Bone marrow (tissue), 2 donors: ENCODE measurements around the gene NVL.
A peak's percentile ranks its signal among the peaks of the same experiment; 100 is the strongest.
"Not testable (repeated sequence)": the region's sequence is repeated elsewhere in the genome, so short reads cannot be mapped to it uniquely, and the experiment has no call there.

ENCODE experiments used
- DNase-seq, 2 donors: peaks; one replicate each; lab custom pipeline; 2025; lab: John Stamatoyannopoulos, UW

NVL gene

GRCh38 chr1:224234017-224234416 lies 96.0 kb downstream of the NVL start:
- no peak for DNase-seq

- no peak for DNase-seq
Observed at GRCh38 chr1:224226849-224227502, 103.0 kb downstream of the NVL start.

DNA sequence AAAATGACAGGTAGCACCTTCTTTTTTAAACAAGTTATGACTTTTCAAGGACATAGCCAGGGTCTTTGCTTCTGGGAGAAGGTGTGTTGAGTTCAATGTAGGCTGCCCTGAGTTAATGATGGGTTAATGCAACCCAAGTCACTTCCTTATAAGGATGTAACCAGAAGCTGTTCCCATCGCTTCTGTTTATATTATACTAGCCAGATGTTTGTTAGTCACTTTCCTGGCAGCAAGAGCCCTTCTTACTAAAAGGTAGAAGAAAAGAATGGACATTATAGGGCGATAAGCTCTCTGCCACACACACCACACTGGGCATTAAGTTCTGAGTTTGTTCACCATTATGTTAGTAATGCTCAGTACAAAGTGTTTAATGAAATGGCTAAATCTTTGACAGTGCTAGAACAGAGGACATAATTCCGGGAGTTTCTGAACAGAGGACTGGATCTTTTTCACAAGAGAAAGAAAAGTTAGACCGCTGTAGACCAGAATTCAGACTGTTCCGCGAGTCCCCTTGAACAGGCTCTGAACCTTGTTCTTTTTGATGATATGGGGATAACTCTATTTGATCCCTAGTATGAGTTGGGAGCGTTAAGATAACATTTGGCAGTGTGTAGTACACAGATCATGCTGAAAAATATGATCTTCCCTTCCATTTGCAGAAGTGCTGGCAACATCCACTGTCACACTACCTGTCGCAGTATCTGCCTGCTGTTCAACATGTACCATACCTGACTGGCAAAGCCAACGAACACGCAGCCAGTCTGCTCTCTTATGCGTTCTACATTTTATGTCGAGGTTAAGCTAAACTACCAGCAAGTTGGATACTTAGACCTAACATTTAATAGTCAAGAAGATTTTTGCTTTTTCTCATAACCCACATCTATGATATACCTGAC lies 105.9 kb downstream of the NVL start:
- no peak for DNase-seq

DNA sequence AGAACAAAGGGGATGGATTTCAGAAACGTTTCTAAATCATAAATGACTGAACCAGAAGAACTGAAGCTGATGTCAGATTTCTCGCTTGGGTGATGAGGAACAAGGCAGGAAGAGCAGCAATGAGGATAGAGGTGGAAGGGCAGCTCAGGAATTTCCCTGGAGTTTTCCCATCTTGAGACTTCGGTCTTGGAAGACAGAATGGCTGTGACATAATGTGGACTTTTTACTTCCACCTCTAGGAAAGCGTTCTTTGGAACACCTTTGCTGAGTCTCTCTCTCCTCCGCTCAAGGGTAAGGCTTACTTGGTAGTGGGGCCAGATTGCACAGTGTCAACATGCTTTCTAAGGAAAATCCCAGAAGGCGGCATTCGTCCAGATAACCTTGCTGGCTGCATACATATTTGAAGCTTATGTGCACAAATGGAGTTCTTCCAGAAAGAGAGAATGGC lies 110.3 kb downstream of the NVL start:
- DNase-seq, result no peak

DNA sequence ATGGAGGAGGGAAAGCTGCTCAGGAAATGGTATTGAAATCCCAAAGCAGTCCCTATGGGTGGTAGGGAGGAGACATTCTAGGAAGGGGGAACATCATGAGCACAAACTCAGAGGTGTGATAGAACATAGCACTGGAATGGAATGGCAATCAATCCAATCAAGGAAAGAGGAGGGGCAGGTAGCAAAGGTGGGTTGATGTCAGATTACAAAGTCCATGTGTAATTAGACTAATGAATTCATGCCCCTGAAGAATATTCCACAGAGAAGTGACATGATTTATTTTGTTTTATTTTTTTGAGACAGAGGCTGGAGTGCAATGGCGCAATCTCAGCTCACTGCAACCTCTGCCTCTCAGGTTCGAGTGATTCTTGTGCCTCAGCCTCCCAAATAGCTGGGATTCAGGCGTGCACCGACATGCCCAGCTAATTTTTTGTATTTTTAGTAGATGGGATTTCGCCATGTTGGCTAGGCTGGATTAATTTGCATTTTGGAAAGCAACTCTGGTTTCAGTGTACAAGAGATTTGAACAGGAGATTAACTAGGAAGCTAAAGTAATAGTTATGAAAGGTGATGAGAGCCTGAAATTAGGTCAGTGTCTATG lies 110.9 kb downstream of the NVL start:
- DNase-seq, result no peak

- peak in 1 of 2 donors; percentile 11 for DNase-seq
Observed at GRCh38 chr1:224217655-224218623, 112.0 kb downstream of the NVL start.

- no peak for DNase-seq
Observed at GRCh38 chr1:224216382-224216781, 113.6 kb downstream of the NVL start.

DNA sequence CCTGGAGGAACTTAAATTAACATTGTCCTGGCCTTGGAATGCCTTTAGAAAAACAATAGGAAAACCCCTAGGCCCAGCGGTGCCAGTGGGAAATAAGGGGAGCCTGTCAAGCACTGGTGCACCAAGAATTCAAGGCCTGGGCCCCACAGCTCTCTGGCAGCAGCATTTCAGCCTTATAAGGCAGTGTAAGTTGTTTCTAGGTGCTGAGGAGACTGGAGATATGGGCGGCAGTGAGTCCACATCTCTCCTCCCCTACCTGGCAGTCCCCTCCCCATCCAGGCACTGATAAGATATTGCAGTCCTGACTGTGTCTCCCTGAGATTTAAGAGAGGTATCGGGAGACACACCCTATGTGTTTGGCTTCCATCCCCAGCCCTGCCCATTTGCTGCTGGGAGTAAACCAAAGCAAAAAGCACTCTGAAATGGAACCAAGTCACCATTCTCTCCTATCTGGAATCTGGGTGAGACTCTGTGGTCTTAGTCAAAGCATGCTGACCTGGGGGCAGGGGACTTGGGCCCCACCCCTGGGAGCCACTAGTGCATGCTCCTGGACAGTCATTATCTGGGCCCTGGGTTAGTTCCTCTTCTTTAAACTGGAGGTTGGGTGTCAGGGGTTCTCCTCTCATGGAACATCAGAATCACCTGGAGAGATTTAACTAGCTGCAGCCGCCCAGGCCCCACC lies 116.4 kb downstream of the NVL start:
- DNase-seq, result no peak

- no peak for DNase-seq
Observed at GRCh38 chr1:224212618-224213061, 117.3 kb downstream of the NVL start.

GRCh38 chr1:224211206-224211962 lies 118.6 kb downstream of the NVL start:
- DNase-seq, result no peak

GRCh38 chr1:224205931-224206538 lies 123.9 kb downstream of the NVL start:
- DNase-seq, result not testable (repeated sequence)

- peak; percentile 47 to 91 for DNase-seq
Observed at GRCh38 chr1:224205438-224205840, 124.5 kb downstream of the NVL start.

DNA sequence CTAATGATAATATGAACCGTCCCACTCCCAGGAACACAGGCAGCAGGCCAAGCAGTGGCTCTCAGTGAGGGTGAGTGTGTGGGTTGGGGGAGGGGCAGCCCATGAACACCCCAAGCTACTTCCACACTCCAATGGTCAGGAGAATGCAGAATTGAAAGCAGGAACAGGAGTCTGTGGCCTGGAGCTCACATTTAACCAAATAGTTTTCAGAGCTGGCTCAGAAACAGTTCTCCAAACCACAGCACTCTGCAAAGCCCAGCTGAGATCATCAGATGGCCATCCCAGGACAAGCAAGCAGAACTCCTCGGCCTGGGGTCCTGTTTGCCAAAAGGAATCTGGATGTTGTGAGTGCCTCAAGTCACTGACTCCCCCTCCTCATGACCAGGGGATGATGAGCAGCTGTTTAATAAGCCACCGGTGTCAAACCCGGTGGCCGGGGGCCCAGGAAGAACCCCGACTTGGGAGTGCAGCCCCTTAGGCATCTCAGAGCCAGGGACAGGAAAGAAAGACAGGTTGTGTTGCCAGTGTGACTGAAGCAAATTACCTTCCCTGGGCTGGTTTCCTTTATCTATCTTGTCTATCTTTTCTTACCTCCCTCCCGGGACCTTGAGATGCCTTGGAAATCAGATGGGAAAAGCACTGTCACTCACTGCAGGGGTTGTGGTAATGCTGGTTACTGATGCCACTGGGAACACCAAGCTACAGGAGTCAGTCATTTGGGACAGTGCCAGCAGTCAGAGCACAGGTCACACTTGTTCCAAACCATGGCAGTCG lies 126.5 kb downstream of the NVL start:
- DNase-seq, result no peak

DNA sequence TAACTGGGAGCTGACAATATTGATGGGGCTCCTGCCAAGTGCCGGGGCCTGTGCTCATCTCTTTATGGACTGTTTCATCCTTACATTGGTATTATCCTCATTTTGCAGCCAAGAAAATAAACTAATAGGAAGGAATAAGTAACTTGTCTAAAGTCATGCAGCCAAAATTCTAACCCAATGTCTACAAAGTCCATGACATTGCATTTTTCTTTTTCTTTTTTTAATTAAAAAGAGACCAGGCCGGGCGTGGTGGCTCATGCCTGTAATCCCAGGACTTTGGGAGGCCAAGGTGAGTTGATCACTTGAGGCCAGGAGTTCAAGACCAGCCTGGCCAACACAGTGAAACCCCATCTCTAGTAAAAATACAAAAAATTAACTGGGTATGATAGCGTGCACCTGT lies 128.1 kb downstream of the NVL start:
- DNase-seq, result no peak

GRCh38 chr1:224201383-224201782 lies 128.6 kb downstream of the NVL start:
- no peak for DNase-seq

DNA sequence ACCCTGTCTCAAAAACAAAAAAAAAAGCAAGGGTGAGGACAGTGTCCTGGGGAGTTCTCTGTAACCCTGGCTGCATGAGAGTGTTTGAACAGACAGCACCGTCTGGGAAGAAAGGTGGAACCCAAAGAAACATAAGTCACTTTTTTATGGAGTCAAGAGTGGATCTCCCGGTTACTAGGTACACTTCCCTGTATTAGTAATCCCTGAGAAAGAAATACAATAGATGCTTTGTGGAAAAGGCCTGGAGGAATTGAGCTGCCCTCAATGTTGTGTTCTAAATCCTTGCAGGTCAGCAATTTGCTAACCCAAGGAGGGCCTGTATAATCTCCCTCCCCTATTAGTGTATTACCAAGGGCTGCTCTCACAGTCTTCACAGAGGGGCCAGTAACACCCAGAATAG lies 130.3 kb downstream of the NVL start:
- no peak for DNase-seq

DNA sequence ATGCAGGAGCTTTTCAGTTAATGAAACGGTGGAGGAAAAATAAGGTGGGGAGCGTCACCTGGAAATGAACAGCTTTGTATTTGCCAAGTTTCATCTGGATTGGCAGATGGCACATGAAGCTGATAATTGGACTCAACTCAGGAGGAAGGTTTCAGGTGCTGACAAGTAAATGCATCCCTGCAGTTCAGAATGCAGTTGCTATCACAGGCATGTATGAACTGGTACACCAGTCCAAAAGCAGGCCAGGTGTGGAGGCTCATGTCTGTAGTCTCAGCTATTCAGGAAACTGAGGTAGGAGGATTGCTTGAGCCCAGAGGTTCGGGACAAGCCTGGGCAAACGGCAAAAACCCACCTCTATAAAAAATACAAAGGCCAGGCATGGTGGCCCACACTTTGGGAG lies 131.4 kb downstream of the NVL start:
- no peak for DNase-seq

GRCh38 chr1:224196813-224197600 lies 133.0 kb downstream of the NVL start:
- DNase-seq, result no peak
